ENCODE measurements around the gene KLHL42.

Gene KLHL42

DNA sequence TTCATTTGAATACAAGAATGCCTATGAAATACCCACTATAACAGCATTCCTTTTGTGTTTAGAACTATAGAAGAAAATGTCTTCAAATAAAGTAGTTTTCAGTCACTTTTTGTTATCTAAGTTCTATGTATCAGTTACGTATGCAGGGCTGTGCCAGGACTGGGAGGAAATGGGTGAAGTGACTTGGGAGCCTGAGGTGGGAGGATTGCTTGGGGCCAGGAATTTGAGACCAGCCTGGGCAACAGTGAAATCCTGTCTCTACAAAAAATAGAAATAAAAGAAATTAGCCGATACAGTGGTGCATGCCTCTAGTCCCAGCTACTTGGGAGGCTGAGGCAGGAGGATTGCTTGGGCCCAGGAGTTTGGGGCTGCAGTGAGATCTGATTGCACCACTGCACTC lies 22.9 kb downstream of the KLHL42 start:
- Histone ChIP-seq H3K4me3 (ENCODE audit: low read depth in 1 of 2, low read length in 2 of 2) (no peak overlapping the region), H3K4me1 (ENCODE audit: insufficient read depth, low read length) (peaks cover 7% of the 10 kb centered on the region), H3K9ac (ENCODE audit: low read length) (no peak overlapping the region), H3K27me3 (ENCODE audit: control insufficient read depth in 1 of 2, insufficient read depth in 2 of 2, low read length in 2 of 2) (no peaks in the 10 kb centered on the region), H3K9me3 (ENCODE audit: low read length) (no peaks in the 10 kb centered on the region), H3K36me3 (ENCODE audit: insufficient read depth, low read length) (peaks cover 16% of the 10 kb centered on the region), H3K27ac (ENCODE audit: low read depth, low read length) (no peak overlapping the region)

DNA sequence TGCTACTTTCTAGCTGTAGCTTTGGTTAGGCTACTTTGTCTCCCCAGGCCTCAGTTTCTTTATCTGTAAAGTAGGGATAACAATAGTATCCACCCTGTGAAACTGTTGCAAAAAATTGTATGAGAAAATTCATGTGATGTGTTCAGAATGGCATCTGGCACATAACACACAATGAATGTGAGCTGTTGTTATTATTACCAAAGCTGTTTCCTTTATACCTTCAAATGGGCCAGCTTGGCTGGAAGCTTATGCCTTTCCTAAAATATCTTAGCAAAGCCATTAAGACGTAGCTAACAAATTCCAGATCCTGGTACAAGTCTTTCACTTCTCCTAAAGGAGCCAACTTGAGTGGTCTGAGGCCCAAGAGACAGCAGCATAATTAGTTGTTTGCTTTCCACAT lies 25.2 kb downstream of the KLHL42 start:
- Histone ChIP-seq H3K9ac (ENCODE audit: low read length) (no peak overlapping the region), H3K36me3 (ENCODE audit: insufficient read depth, low read length) (no peaks in the 10 kb centered on the region), H3K27ac (ENCODE audit: low read depth, low read length) (no peak overlapping the region), H3K4me1 (ENCODE audit: insufficient read depth, low read length) (peaks cover 7% of the 10 kb centered on the region), H3K4me3 (ENCODE audit: low read depth in 1 of 2, low read length in 2 of 2) (no peak overlapping the region), H3K9me3 (ENCODE audit: low read length) (no peaks in the 10 kb centered on the region), H3K27me3 (ENCODE audit: control insufficient read depth in 1 of 2, insufficient read depth in 2 of 2, low read length in 2 of 2) (no peaks in the 10 kb centered on the region)

DNA sequence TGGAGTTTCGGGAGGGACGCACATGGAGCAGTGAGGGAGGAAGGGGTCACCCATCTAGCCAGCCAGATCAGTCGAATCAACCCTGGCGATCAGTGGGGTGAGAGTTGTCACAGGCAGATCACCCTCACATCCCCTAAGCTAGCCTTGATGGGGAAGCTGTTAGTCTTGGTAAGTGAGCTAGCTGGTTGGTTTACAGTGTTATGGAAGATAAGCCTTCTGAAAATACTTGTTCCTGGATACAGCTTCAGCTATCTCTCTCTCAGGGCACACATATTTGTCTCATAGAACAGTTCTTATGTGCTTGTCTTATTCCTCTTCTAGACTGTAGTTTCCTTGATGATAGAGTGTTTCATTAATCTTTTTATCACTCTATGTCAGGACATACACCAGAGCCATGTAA lies 26.2 kb downstream of the KLHL42 start:
- no peak overlapping the region for H3K9ac ChIP-seq (ENCODE audit: low read length)
- H3K9me3 ChIP-seq (ENCODE audit: low read length), result no peaks in the 10 kb centered on the region
- H3K4me1 ChIP-seq (ENCODE audit: insufficient read depth, low read length), result peaks cover 7% of the 10 kb centered on the region
- no peak overlapping the region for H3K4me3 ChIP-seq (ENCODE audit: low read depth in 1 of 2, low read length in 2 of 2)
- H3K27me3 ChIP-seq (ENCODE audit: control insufficient read depth in 1 of 2, insufficient read depth in 2 of 2, low read length in 2 of 2), result no peaks in the 10 kb centered on the region
- no peak overlapping the region for H3K27ac ChIP-seq (ENCODE audit: low read depth, low read length)
- H3K36me3 ChIP-seq (ENCODE audit: insufficient read depth, low read length), result no peaks in the 10 kb centered on the region

DNA sequence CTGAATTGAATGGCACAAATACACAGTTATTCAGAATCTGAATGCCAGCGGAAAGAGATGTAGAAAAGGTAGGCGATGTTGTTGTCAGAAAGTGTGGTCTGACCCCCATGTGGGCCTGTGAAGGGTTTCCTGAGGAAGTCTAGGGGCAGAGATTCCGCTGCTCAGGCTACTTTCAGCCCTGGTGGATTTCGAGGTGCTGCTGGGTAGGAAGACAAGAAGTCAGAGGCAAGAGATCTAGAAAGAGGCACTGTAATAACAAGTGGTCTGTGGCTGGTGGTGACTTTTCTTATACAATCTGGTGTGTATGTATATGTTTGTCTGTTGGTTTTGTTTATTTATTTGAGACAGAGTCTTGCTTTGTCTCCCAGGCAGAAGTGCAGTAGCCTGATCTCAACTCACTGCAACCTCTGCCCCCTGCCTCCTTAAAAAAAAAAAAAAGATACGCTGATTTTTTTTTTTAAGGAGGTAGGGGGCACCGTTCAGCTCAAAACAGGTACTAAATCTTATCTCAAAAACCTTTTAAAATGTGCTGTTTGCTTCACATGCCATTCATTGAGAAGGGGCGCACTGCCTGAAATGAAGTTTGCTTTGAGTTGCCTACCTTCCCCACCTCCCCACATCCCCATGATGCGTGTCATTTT lies 27.1 kb downstream of the KLHL42 start:
- Histone ChIP-seq H3K27ac (ENCODE audit: low read depth, low read length) (no peak overlapping the region), H3K9ac (ENCODE audit: low read length) (no peak overlapping the region), H3K4me1 (ENCODE audit: insufficient read depth, low read length) (peaks cover 7% of the 10 kb centered on the region), H3K36me3 (ENCODE audit: insufficient read depth, low read length) (no peaks in the 10 kb centered on the region), H3K4me3 (ENCODE audit: low read depth in 1 of 2, low read length in 2 of 2) (no peak overlapping the region), H3K27me3 (ENCODE audit: control insufficient read depth in 1 of 2, insufficient read depth in 2 of 2, low read length in 2 of 2) (no peaks in the 10 kb centered on the region), H3K9me3 (ENCODE audit: low read length) (no peaks in the 10 kb centered on the region)

DNA sequence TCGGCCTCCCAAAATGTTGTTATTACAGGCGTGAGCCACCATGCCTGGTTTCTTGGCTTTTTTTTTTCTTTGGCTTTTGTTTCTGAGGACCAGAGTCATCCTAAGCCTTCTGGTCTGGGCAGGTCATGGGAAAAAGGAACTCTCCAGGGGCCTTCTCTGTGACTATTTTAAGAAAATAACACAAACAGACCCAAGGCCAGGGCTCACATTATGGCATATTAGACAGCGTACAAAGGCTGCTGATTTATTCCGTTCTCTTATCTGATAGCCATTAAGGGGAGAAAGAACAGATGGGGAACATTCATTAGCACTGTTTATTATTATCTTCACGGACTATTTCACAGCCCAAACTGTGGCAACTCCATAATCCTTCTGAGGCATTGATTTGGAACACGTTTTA lies 28.8 kb downstream of the KLHL42 start:
- Histone ChIP-seq H3K4me3 (ENCODE audit: low read depth in 1 of 2, low read length in 2 of 2) (no peak overlapping the region), H3K9ac (ENCODE audit: low read length) (no peak overlapping the region), H3K4me1 (ENCODE audit: insufficient read depth, low read length) (peaks cover 7% of the 10 kb centered on the region), H3K27me3 (ENCODE audit: control insufficient read depth in 1 of 2, insufficient read depth in 2 of 2, low read length in 2 of 2) (no peaks in the 10 kb centered on the region), H3K27ac (ENCODE audit: low read depth, low read length) (no peak overlapping the region), H3K36me3 (ENCODE audit: insufficient read depth, low read length) (no peaks in the 10 kb centered on the region), H3K9me3 (ENCODE audit: low read length) (no peaks in the 10 kb centered on the region)

DNA sequence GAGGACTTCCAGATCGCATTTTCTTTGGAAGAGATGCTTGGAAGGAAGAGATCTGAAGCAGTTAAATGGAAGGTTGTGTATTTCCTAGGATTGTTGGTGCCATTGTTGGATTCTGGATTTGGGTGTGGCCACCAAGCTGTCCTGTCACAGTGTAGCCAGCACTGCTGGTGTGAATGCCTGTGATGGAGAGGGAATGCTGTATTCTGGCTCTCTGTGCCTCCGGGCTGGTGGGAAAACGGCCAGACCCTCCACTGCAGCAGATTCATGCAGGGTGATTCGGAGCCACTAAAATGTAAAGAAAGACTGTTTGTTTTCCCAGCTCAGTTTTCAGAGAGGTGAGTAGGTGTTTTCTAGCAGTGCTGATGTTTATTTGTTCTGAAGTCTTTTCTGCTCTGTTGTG lies 30.7 kb downstream of the KLHL42 start:
- H3K27ac ChIP-seq (ENCODE audit: low read depth, low read length), result no peak overlapping the region
- no peak overlapping the region for H3K9ac ChIP-seq (ENCODE audit: low read length)
- no peaks in the 10 kb centered on the region for H3K4me1 ChIP-seq (ENCODE audit: insufficient read depth, low read length)
- H3K36me3 ChIP-seq (ENCODE audit: insufficient read depth, low read length), result no peaks in the 10 kb centered on the region
- H3K4me3 ChIP-seq (ENCODE audit: low read depth in 1 of 2, low read length in 2 of 2), result no peak overlapping the region
- no peaks in the 10 kb centered on the region for H3K27me3 ChIP-seq (ENCODE audit: control insufficient read depth in 1 of 2, insufficient read depth in 2 of 2, low read length in 2 of 2)
- H3K9me3 ChIP-seq (ENCODE audit: low read length), result no peaks in the 10 kb centered on the region

DNA sequence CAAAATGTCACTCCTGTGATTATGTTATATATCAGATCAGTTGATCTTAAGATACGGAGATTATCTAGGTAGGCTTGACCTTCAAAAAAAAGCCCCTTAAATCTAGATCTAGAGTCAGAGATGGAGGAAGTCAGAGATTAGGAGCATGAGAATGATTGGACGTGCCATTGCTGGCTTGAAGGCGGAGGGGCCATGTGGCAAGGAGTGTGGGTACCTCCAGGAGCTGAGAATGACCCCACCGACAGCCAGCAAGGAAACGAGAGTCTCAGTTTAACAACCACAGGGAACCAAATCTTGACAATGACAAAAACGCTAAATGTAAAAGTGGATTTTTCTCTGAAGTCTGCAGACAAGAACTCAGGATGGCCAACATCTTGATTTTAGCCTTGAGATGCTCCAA lies 32.5 kb downstream of the KLHL42 start:
- Histone ChIP-seq H3K27me3 (ENCODE audit: control insufficient read depth in 1 of 2, insufficient read depth in 2 of 2, low read length in 2 of 2) (no peaks in the 10 kb centered on the region), H3K27ac (ENCODE audit: low read depth, low read length) (no peak overlapping the region), H3K36me3 (ENCODE audit: insufficient read depth, low read length) (no peaks in the 10 kb centered on the region), H3K4me1 (ENCODE audit: insufficient read depth, low read length) (no peaks in the 10 kb centered on the region), H3K9ac (ENCODE audit: low read length) (no peak overlapping the region), H3K9me3 (ENCODE audit: low read length) (no peaks in the 10 kb centered on the region), H3K4me3 (ENCODE audit: low read depth in 1 of 2, low read length in 2 of 2) (no peak overlapping the region)

DNA sequence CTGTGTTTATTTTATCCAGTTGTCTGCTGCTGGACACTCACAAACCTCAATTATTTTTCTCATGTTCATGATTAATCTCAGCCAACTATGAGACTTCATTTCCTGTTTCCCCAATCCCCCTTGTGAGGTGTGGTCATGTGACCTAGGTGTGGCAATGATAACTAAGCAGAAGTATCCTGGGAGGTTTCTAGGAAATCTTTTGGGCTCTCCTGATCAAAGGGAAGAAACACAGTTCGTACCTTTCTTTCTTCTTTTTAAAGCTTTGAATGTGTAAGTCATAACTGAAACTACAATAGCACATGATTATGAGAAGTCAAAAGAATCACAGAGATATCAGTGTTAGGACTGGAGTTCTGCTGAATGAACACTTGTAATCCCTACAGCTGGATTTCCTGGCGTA lies 34.4 kb downstream of the KLHL42 start:
- Histone ChIP-seq H3K9me3 (ENCODE audit: low read length) (no peaks in the 10 kb centered on the region), H3K4me1 (ENCODE audit: insufficient read depth, low read length) (peaks cover 4% of the 10 kb centered on the region), H3K27me3 (ENCODE audit: control insufficient read depth in 1 of 2, insufficient read depth in 2 of 2, low read length in 2 of 2) (no peaks in the 10 kb centered on the region), H3K36me3 (ENCODE audit: insufficient read depth, low read length) (no peaks in the 10 kb centered on the region), H3K27ac (ENCODE audit: low read depth, low read length) (no peak overlapping the region), H3K9ac (ENCODE audit: low read length) (no peak overlapping the region), H3K4me3 (ENCODE audit: low read depth in 1 of 2, low read length in 2 of 2) (no peak overlapping the region)

DNA sequence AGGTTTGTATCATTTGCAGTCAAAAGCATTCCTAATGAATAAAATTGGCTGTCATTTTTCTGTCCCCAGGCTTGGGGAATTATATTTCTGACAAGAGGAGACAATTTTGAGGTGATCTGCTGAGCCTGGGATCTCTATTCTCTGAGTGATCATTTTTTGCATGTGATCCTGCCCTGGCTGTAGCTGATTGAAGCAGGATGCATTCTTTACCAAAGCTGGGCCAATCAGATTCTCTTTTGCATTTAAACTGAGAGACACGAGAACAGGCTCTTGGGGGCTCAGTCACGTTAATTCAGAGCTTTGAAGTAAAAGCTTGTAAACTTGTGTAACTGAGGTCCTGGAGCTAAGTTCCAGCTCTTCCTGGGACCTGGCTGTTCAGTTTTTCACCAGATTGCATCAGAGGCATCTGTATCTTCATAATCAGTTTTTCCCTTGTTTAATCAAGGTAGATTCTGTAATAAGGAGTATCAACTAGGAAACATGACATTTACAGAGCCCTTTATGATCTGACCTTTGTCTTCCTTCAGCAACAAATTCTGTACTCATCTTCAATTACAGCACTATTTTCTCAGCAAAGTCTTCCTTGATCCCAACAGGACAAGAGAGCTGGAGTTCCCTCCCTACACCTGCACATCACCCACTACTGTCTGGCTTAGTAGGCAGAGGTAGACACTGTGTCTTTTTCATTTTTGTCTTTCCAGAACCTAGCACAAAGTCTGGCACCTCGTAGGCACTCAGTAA lies 35.0 kb downstream of the KLHL42 start:
- no peaks in the 10 kb centered on the region for H3K27me3 ChIP-seq (ENCODE audit: control insufficient read depth in 1 of 2, insufficient read depth in 2 of 2, low read length in 2 of 2)
- peaks cover 4% of the 10 kb centered on the region for H3K4me1 ChIP-seq (ENCODE audit: insufficient read depth, low read length)
- no peak overlapping the region for H3K9ac ChIP-seq (ENCODE audit: low read length)
- no peak overlapping the region for H3K4me3 ChIP-seq (ENCODE audit: low read depth in 1 of 2, low read length in 2 of 2)
- H3K9me3 ChIP-seq (ENCODE audit: low read length), result no peaks in the 10 kb centered on the region
- no peaks in the 10 kb centered on the region for H3K36me3 ChIP-seq (ENCODE audit: insufficient read depth, low read length)
- no peak overlapping the region for H3K27ac ChIP-seq (ENCODE audit: low read depth, low read length)

DNA sequence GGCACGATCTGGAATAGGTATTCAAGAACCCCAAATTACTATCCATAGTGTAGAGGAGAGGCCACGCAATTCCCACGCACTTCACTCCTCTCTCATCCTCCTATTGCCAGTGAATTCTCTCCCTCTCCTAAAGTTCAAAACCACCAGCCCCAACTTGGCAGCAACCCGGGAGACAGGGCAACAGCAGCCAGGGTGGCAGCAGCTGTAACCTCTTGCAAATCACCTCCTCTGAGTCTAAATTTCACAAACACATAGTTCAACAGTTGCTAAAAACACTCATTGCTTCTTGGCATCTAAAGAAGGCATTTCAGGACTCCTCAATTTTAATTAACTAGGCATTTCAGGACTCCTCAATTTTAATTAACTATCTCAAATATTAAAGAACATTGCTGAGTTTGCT lies 37.7 kb downstream of the KLHL42 start:
- no peak overlapping the region for H3K9ac ChIP-seq (ENCODE audit: low read length)
- H3K27ac ChIP-seq (ENCODE audit: low read depth, low read length), result no peak overlapping the region
- no peak overlapping the region for H3K4me3 ChIP-seq (ENCODE audit: low read depth in 1 of 2, low read length in 2 of 2)
- H3K27me3 ChIP-seq (ENCODE audit: control insufficient read depth in 1 of 2, insufficient read depth in 2 of 2, low read length in 2 of 2), result no peaks in the 10 kb centered on the region
- H3K4me1 ChIP-seq (ENCODE audit: insufficient read depth, low read length), result peaks cover 4% of the 10 kb centered on the region
- H3K36me3 ChIP-seq (ENCODE audit: insufficient read depth, low read length), result no peaks in the 10 kb centered on the region
- no peaks in the 10 kb centered on the region for H3K9me3 ChIP-seq (ENCODE audit: low read length)

DNA sequence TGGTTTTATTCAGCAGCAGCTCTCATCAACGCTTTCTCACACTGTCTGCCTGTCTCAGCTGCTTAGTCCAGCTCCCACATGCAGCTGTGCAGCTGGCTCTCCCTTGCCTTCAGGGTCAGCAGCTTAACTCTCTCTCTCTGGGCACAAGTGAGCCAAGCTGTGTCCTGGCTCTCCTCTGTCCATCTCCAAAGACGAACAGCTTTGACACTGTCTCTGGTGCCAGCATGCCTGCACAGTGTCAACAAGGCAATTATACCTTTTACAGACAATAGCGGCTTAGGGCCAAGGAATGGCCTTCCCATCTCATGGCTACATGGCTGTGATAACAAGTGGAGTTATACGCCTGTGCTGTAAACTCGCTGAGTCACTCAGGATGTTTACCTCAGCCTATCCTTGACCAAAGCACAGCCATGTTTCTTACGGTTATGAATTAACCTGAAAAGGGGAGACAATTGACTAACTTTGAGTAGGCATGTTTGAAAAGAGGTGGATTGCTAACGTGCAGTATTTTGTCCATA lies 38.4 kb downstream of the KLHL42 start:
- H3K9ac ChIP-seq (ENCODE audit: low read length), result no peak overlapping the region
- H3K27me3 ChIP-seq (ENCODE audit: control insufficient read depth in 1 of 2, insufficient read depth in 2 of 2, low read length in 2 of 2), result no peaks in the 10 kb centered on the region
- H3K9me3 ChIP-seq (ENCODE audit: low read length), result no peaks in the 10 kb centered on the region
- peaks cover 4% of the 10 kb centered on the region for H3K4me1 ChIP-seq (ENCODE audit: insufficient read depth, low read length)
- H3K4me3 ChIP-seq (ENCODE audit: low read depth in 1 of 2, low read length in 2 of 2), result no peak overlapping the region
- no peaks in the 10 kb centered on the region for H3K36me3 ChIP-seq (ENCODE audit: insufficient read depth, low read length)
- H3K27ac ChIP-seq (ENCODE audit: low read depth, low read length), result no peak overlapping the region

DNA sequence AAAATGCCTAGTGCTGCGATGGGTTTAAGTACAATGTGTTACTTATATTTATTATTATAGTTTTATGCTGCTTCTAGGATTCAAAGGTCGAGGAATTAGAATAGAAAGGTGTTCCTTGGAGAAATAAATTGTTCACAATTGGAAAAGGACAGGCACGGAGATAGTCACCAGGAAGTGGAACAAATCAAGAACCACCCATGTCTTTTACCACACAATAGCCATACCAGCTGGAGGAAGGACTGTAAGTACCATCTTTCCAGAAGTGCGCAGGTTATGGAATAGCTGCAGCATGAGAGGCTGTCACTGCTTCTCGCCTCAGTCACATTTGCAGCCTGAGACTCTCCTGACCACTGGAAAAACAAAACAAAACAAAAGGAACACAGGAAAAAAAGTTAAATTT lies 40.5 kb downstream of the KLHL42 start:
- no peaks in the 10 kb centered on the region for H3K9me3 ChIP-seq (ENCODE audit: low read length)
- H3K27ac ChIP-seq (ENCODE audit: low read depth, low read length), result no peak overlapping the region
- H3K9ac ChIP-seq (ENCODE audit: low read length), result no peak overlapping the region
- peaks cover 4% of the 10 kb centered on the region for H3K4me1 ChIP-seq (ENCODE audit: insufficient read depth, low read length)
- no peaks in the 10 kb centered on the region for H3K27me3 ChIP-seq (ENCODE audit: control insufficient read depth in 1 of 2, insufficient read depth in 2 of 2, low read length in 2 of 2)
- no peak overlapping the region for H3K4me3 ChIP-seq (ENCODE audit: low read depth in 1 of 2, low read length in 2 of 2)
- H3K36me3 ChIP-seq (ENCODE audit: insufficient read depth, low read length), result no peaks in the 10 kb centered on the region
